NCI-H510A (cell line): ENCODE data around the gene TLR5.

Experiments used
- DNase-seq: peaks from one replicate; lab custom pipeline; 2025; lab: John Stamatoyannopoulos, UW

Gene TLR5

GRCh38 chr1:223110952-223111351, 32.1 kb downstream of the TLR5 start:
- DNase-seq: no peak

DNA sequence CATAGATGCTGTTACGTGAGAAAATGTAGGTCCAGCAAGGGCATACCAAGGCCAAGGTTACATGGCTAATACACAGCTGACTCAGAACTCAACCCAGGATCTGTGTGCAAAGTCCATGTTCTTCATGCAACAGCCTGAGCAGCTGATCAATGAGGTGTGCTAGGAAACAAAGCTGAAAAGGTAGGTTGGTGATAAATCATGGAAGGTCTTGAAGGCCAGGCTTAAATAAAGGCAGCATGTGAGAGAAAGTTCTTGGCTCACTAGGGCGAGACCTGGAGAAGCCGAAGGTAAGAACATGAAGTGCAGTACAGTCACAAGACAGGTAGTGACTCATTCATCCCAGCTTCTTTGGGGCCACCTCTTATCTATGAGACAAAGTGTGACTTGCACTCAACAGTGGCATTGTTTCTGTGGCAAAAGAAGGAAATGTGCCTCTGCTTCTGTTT, 33.4 kb downstream of the TLR5 start:
- no peak for DNase-seq

DNA sequence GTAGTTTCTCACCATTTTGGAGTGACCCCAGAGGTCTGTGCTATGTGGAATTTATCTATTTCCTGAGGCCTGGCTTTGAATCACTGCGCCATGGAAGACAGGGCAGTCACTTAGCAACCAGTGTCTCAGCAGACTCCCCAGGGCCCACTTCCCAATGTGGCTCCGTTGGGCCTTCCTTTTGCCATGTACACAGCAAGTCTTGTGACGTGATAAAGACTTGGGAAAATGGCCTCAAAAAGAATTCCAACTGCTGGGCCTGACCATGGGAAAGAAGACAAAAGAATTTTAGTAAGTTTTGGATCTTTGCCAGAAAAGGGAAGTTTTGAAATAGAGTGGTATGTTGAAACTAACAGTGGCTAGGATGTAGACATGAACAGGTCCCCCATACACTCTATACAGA, 36.2 kb downstream of the TLR5 start:
- DNase-seq: no peak

DNA sequence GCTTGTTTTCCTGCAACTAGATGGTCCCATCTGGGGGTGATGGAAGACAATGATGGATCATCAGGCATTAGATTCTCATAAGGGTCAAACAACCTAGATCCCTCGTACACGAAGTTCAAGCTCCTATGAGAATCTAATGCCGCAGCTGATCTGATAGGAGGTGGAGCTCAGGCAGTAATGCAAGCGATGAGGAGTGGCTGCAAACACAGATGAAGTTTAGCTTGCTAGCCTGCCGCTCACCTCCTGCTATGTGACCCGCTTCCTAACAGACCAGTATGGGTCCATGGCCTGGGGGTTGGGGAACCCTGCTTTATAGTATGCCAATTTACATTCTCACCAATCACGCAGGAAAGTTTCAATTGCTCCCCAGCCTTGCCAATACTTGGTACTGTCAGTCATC, 37.5 kb downstream of the TLR5 start:
- no peak for DNase-seq

DNA sequence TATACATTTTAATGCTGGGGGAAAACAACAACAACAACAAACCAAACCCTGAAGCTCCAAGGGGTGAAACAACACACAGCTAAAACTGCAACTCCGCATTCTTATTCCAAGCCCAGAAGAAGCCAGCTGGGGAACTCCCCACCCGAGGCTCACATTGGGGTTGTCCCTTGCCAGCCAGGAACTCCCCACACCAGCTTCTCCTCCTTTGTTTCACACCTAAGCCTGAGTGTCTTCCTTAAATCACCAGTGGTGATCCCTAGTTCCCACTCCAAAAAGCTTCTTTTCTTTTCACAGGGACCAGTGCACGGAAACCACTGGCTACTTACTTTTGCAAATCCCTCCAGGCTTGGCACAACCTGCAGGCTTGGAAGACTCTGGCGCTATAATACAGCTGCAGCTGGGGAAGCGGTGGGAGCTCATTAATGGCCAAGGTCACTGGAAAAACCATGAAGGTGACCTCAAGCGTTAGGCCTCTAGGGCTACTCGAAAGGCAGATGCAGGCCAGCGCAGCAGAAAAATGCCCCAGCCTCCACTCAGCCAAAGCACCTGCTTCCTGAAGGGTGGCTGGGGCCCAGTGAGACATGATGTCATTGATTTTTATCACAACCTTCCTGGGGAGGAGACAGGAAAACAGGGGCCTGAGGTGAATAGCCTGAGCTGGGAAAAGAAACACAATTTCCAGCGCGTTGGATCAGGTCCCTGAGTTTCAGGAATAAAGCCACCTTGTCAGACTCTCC, 40.1 kb downstream of the TLR5 start:
- peak; percentile 79 for DNase-seq

GRCh38 chr1:223097713-223098112, 45.3 kb downstream of the TLR5 start:
- DNase-seq: no peak

- no peak for DNase-seq
Observed at GRCh38 chr1:223095870-223096269, 47.2 kb downstream of the TLR5 start.

GRCh38 chr1:223091896-223092295, 51.2 kb downstream of the TLR5 start:
- DNase-seq: no peak

GRCh38 chr1:223089250-223089649, 53.8 kb downstream of the TLR5 start:
- no peak for DNase-seq

DNA sequence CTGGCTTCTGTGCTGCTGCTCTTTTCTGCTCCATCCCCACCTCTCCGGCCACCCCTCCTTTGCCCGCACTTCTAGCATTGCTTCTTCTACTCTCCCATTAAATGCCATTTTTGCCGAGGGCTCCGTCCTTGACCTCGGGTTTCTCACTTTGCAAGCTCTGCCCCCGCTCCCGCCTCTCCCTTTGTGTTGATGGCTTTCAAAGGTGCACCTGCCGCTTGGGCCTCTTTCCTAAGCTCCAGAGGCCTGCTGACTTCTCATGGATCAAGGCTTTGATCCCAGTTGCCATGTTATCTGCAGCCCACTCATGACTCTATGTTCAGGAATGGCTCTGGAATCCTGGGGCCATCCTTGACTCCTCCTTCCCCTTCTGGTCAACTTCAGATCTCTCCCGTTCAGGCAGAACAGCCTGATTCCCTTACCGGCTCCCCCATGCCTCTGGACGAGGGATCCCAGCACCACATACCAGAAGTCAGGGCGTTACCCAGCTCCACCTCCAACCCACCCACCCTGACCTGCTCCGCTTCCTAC, 54.3 kb downstream of the TLR5 start:
- no peak for DNase-seq

DNA sequence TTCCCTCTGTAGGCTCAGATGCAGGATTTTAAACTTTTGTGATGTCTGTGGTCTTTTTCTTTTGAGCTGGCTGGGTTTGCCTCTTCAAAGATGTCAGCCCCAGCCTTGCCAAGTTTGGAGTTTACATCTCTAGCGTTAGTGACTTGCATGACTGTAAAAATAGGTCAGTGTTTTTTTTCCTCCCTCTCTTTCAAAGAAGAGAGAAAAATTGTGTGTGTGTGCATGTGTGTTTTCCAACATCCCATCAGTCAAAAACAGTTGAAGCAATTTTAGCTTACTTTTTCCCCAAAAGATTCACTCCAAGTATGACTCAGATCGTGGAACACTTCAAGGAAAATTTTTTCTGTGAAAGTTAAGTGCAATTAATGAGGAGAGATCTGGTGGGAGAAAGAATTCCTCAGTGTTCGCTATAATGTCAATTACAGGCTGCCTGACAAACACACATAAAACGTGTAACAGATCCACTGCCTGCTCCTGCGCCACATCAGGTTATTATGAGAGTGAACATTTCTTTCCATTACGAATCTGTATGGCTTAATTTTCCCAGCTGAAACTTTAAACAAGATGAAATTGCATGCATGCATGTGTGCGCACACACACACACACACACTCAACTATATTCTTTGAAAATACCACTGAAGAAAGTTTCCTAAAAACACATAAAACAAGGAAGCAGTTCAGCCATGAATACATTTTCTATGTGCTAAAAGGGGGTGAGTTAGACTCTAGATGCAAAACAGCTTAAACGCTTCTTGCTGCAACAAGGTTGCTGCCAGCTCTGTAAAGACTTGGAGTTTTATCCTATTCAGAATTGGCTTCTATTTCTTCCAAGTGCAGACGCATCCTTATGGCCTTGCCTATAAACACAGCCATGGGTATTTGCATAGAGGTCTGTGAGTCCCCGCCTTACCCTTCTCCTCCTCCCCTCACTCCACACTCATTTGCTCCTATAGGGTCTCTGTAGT, 55.5 kb downstream of the TLR5 start:
- DNase-seq: no peak

DNA sequence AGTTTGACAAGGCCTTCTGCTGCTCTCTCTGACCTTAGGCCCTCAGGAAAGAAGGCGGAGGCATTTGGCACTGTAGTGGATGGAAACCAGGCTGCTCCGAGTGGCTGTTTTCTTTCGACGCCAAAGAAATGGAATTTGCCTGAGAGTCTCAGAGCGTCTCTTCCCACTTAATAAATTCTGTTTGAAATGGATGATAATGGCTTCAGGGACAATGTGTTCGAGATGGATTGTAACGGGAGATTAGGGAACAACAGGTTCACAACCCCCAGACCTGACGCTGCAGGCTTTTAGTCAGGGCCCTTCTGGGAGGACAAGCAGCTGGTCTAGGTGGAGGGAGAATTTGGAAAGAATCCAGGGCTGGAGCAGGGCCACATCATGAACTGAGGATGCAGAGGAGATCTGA, 58.6 kb downstream of the TLR5 start:
- DNase-seq: no peak

DNA sequence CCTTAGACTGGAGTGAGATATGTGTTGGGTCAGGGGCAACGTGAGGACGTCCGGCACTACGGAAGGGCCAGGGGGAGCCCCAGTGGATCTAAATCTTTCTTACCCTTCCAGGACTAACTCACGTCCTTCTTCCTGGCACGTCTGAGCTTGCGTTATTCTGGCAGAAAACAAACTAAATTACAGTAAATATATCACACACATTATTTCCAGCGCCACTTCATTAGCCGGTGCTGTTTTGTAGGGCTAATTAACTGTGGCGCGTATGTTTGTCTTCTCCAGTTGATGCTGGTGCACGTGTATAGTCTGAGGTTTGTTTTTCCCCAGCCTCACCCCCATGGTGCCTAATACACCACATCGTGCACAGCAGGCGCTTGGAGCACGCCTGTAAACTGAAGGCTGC, 59.2 kb downstream of the TLR5 start:
- no peak for DNase-seq

DNA sequence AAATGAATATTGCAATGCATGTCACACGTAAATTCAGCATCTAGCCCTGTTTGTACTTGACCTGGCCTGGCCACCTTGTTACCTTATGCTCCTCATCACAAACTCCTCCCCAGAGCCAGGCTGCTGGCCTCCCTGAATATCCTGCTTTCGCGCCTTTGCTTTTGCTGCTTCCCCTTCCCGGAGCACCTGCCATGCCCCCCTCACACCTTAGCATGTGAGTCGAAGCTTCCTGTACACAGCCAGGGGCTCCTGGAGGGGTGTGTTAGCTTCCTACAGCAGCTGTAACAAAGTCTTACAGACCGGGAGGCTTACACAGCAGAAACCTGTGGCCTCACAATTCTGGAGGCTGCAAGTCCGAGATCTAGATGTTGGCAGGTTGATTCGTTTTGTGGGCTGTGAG, 60.1 kb downstream of the TLR5 start:
- DNase-seq: no peak

GRCh38 chr1:223081181-223081994, 61.7 kb downstream of the TLR5 start:
- DNase-seq: peak; percentile 87

- DNase-seq: no peak
Observed at GRCh38 chr1:223079498-223079897, 63.5 kb downstream of the TLR5 start.

DNA sequence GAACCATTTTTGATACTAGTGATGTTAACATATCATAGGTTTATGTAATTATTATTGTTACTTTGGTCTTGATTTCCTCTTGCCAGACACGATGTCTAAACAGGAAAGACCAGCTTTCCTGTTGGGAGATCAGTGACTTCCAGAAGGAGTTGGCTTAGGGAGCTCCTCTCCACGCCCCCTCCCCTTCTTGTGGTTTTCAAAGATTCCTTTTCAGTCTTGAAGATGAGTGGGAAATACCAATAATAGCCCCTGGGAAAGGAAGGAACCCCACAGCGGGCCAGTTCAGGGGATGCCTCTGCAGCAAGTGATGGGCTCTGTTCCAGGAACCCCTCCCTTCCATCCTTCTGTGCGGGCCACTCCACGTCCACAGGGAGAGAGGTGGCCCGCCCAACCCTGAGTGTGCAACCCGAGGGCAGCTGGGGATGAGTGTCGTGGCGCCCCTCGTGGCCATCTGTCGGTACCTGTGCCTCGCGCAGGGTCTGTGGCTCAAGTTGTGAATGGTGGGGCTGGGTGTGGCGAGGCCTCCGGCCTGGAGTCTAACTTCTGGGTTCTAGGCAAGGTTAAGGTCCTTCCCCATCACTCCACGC, 65.7 kb downstream of the TLR5 start:
- no peak for DNase-seq

- DNase-seq: no peak
Observed at GRCh38 chr1:223076362-223076761, 66.7 kb downstream of the TLR5 start.

GRCh38 chr1:223075834-223076233, 67.2 kb downstream of the TLR5 start:
- DNase-seq: no peak

- DNase-seq: no peak
Observed at GRCh38 chr1:223074445-223075300, 68.4 kb downstream of the TLR5 start.
